H1 (cell line): ENCODE results near the gene ACSF3. TPM values are rescaled to one million over a fixed set of nuclear protein-coding genes. Genes with fewer than 3 reads are reported as not detected.
"Not testable (repeated sequence)": the region's sequence is repeated elsewhere in the genome, so short reads cannot be mapped to it uniquely, and the experiment has no call there.

Experiments
- CTCF ChIA-PET: fragments of 300-600 bp; sonication (Branson Sonifier 250); formaldehyde crosslinking; loops from one replicate; lab custom pipeline; 2021; ENCODE audit not compliant: partially characterized antibody; lab: Charles Lee
- POLR2A ChIA-PET: fragments of 300-600 bp; sonication (Branson Sonifier 250); formaldehyde crosslinking; loops from one replicate; lab custom pipeline; 2021; ENCODE audit warnings: inconsistent platforms; ENCODE audit not compliant: partially characterized antibody; lab: Charles Lee
- DNase-seq, 2 experiments: peaks; one replicate each; pipeline versions ENCODE4 v3.0.0 to v3.0.0-alpha.2; 2010 to 2022; ENCODE audit warnings: low spot score in 2 of 2, low read depth in 1 of 2, mixed read lengths in 1 of 2
- FAIRE-seq: peaks from 2 replicates; lab custom pipeline; 2011; peaks lifted over from hg19 to GRCh38; lab: Jason Lieb, UNC
- H2AFZ ChIP-seq: 2 replicates; pipeline ENCODE4 v1.8.1; 2012; ENCODE audit warnings: low read length, inconsistent platforms
- H2AK5ac ChIP-seq: 2 replicates; pipeline ENCODE4 v1.6.1; 2013; ENCODE audit warnings: low read depth, low read length
- H2BK120ac ChIP-seq: replicated peaks from 2 replicates; pipeline ENCODE3; 2013; ENCODE audit warnings: low read depth, low read length, inconsistent platforms
- H2BK12ac ChIP-seq: 2 replicates; pipeline ENCODE4 v1.6.1; 2013; ENCODE audit warnings: low read depth, low read length
- H2BK15ac ChIP-seq: 2 replicates; pipeline ENCODE4 v1.6.1; 2013; ENCODE audit warnings: low read length
- H2BK20ac ChIP-seq: 2 replicates; pipeline ENCODE4 v1.6.1; 2013; ENCODE audit warnings: low read length
- H2BK5ac ChIP-seq: 2 replicates; pipeline ENCODE4 v1.6.1; 2013; ENCODE audit warnings: low read depth, low read length
- H3K14ac ChIP-seq: 2 replicates; pipeline ENCODE4 v1.6.1; 2013; ENCODE audit warnings: inconsistent platforms; ENCODE audit not compliant: insufficient read length
- H3K18ac ChIP-seq: 2 replicates; pipeline ENCODE4 v1.6.1; 2013; ENCODE audit warnings: low read length; ENCODE audit errors: extremely low read depth
- H3K23ac ChIP-seq: 2 replicates; pipeline ENCODE4 v1.6.1; 2013; ENCODE audit warnings: inconsistent platforms; ENCODE audit not compliant: insufficient read length
- H3K23me2 ChIP-seq: 2 replicates; pipeline ENCODE4 v1.6.1; 2013; ENCODE audit warnings: low read depth, low read length
- H3K27ac ChIP-seq: 2 replicates; pipeline ENCODE4 v1.6.1; 2011; ENCODE audit warnings: low read depth, low read length, inconsistent platforms
- H3K27me3 ChIP-seq, 4 experiments: replicated peaks in 1 of 4; 1 replicate in 1 of 4; 2 replicates in 3 of 4; pipeline versions ENCODE4 v1.6.1 to v1.8.1; 2011 to 2013; ENCODE audit warnings: low read length in 3 of 4, mild to moderate bottlenecking in 3 of 4, inconsistent platforms in 2 of 4, mixed read lengths in 2 of 4, moderate library complexity in 1 of 4; ENCODE audit not compliant: control insufficient read depth in 3 of 4, insufficient read depth in 3 of 4; ENCODE audit errors: extremely low read depth in 1 of 4
- H3K36me3 ChIP-seq, 4 experiments: 2 replicates each; pipeline versions ENCODE4 v1.6.1 to v1.8.1; 2011 to 2013; ENCODE audit warnings: mild to moderate bottlenecking in 4 of 4, low read length in 3 of 4, moderate library complexity in 2 of 4, control low read depth in 1 of 4, inconsistent platforms in 1 of 4; ENCODE audit not compliant: insufficient read depth in 4 of 4, control insufficient read depth in 2 of 4
- H3K4ac ChIP-seq: replicated peaks from 2 replicates; pipeline ENCODE3; 2013; ENCODE audit warnings: low read length, low read depth, mixed read lengths, inconsistent platforms; ENCODE audit not compliant: insufficient read length
- H3K4me1 ChIP-seq, 4 experiments: replicated peaks in 1 of 4; 1 replicate in 1 of 4; 2 replicates in 3 of 4; pipeline versions ENCODE4 v1.6.1 to v1.8.1; 2011 to 2013; ENCODE audit warnings: low read length in 3 of 4, inconsistent platforms in 2 of 4, mixed read lengths in 1 of 4; ENCODE audit not compliant: insufficient read depth in 4 of 4, control insufficient read depth in 3 of 4
- H3K4me2 ChIP-seq, 2 experiments: 2 replicates each; pipeline versions ENCODE4 v1.6.1 to v1.8.1; 2011 to 2013; ENCODE audit warnings: low read depth in 2 of 2, low read length in 2 of 2, control low read depth in 1 of 2, inconsistent platforms in 1 of 2, mild to moderate bottlenecking in 1 of 2; ENCODE audit not compliant: insufficient read depth in 1 of 2
- H3K4me3 ChIP-seq, 4 experiments: fragments of 200-600, 300-600 bp in 1 of 4; sonication (generic), shearing (Covaris generic), sonication (Bioruptor Twin) in 1 of 4; 2 replicates each; pipeline versions ENCODE4 v1.5.1 to v1.8.1; 2011 to 2016; ENCODE audit warnings: low read length in 4 of 4, low read depth in 3 of 4, control low read depth in 2 of 4, inconsistent platforms in 2 of 4, mild to moderate bottlenecking in 2 of 4, mixed read lengths in 1 of 4, moderate library complexity in 1 of 4; ENCODE audit not compliant: insufficient read depth in 2 of 4; ENCODE audit errors: extremely low read depth in 1 of 4
- H3K56ac ChIP-seq: replicated peaks from 2 replicates; pipeline ENCODE3; 2013; ENCODE audit warnings: low read depth, mild to moderate bottlenecking, mixed read lengths, low read length, inconsistent platforms; ENCODE audit not compliant: insufficient read length
- H3K79me1 ChIP-seq: 2 replicates; pipeline ENCODE4 v1.6.1; 2013; ENCODE audit warnings: low read depth, low read length, control low read depth
- H3K79me2 ChIP-seq, 2 experiments: 2 replicates each; pipeline versions ENCODE4 v1.6.1 to v1.8.1; 2012 to 2013; ENCODE audit warnings: low read length in 2 of 2, mild to moderate bottlenecking in 2 of 2, inconsistent platforms in 1 of 2; ENCODE audit not compliant: insufficient read depth in 2 of 2, control insufficient read depth in 1 of 2
- H3K9ac ChIP-seq, 4 experiments: replicated peaks in 1 of 4; 1 replicate in 1 of 4; 2 replicates in 3 of 4; pipeline versions ENCODE4 v1.6.1 to v1.8.1; 2011 to 2013; ENCODE audit warnings: low read depth in 3 of 4, low read length in 3 of 4, control low read depth in 2 of 4, mild to moderate bottlenecking in 2 of 4, moderate library complexity in 2 of 4, inconsistent platforms in 1 of 4; ENCODE audit errors: extremely low read depth in 1 of 4
- H3K9me3 ChIP-seq, 2 experiments: 2 replicates each; pipeline versions ENCODE4 v1.6.1 to v1.8.1; 2012 to 2013; ENCODE audit warnings: mild to moderate bottlenecking in 2 of 2, moderate library complexity in 2 of 2, control low read depth in 1 of 2, inconsistent platforms in 1 of 2, low read depth in 1 of 2, low read length in 1 of 2, mixed read lengths in 1 of 2; ENCODE audit not compliant: insufficient read depth in 2 of 2
- H4K20me1 ChIP-seq, 2 experiments: replicated peaks in 1 of 2; 2 replicates each; pipeline versions ENCODE3 to v1.8.1; 2011 to 2013; ENCODE audit warnings: inconsistent platforms in 2 of 2, low read length in 2 of 2, mild to moderate bottlenecking in 1 of 2; ENCODE audit not compliant: insufficient read depth in 2 of 2, control insufficient read depth in 1 of 2
- H4K5ac ChIP-seq: 2 replicates; pipeline ENCODE4 v1.6.1; 2013; ENCODE audit warnings: low read length, low read depth, mixed read lengths, inconsistent platforms; ENCODE audit not compliant: insufficient read length
- H4K8ac ChIP-seq: 2 replicates; pipeline ENCODE4 v1.8.0; 2013; ENCODE audit warnings: mild to moderate bottlenecking, moderate library complexity, low read length, inconsistent platforms; ENCODE audit not compliant: insufficient read depth; ENCODE audit errors: extremely low read depth
- H4K91ac ChIP-seq: replicated peaks from 2 replicates; pipeline ENCODE3; 2013; ENCODE audit warnings: low read length, mixed read lengths, inconsistent platforms; ENCODE audit not compliant: insufficient read length
- KDM1A ChIP-seq: fragments of 200-600, 300-600 bp; sonication (generic); IDR thresholded peaks from 2 replicates; pipeline ENCODE4 v1.7.1; 2016; ENCODE audit warnings: mild to moderate bottlenecking, low read length, borderline replicate concordance
- WGBS, 2 experiments: shearing (Covaris generic) in 1 of 2; methylation state at CpG; one replicate each; pipeline versions ENCODE4 v1.1.6 to v1.1.7; 2013 to 2015; ENCODE audit warnings: low lambda C conversion rate in 2 of 2, mixed read lengths in 2 of 2, inconsistent platforms in 1 of 2, low coverage in 1 of 2, missing lambda C conversion rate in 1 of 2; ENCODE audit not compliant: insufficient replicate concordance in 2 of 2, insufficient coverage in 1 of 2, insufficient read length in 1 of 2; ENCODE audit errors: extremely low coverage in 1 of 2, missing lambda C conversion rate in 1 of 2; 5-methylcytosine and 5-hydroxymethylcytosine counted together
- polyA plus RNA-seq, 7 experiments: library from polyadenylated mRNA; depleted of rRNA in 3 of 7; stranded (reverse) in 5 of 7; unstranded in 2 of 7; fragments of >200 nt in 5 of 7; fragments of 200-250 nt in 2 of 7; gene quantifications; 1 replicate in 5 of 7; 2 replicates in 1 of 7; 4 replicates in 1 of 7; pipeline versions ENCODE4 v1.2.1 to v1.2.3, GENCODE V29; 2011 to 2013; ENCODE audit warnings: missing spikeins in 2 of 7, mixed read lengths in 2 of 7
- total RNA-seq: library from RNA; stranded (reverse); fragmentation: NEBNext Ultra II Directional; extraction: Animal tissue kit (Norgen Biotek cat#: 25700); gene quantifications from 2 replicates; pipeline ENCODE4 v1.2.1, GENCODE V29; 2021

Gene ACSF3
- total and polyA plus RNA-seq, 2 of the 8 experiments (the other 6 are each of a cell fraction or from before 2014, with no cell fraction given) = 15.6 to 22.9 TPM

GRCh38 chr16:89186593-89187031, 93.0 kb downstream of the ACSF3 start:
- POLR2A ChIA-PET, H3K23me2 ChIP-seq, FAIRE-seq, H3K56ac ChIP-seq, H2BK12ac ChIP-seq, H2AFZ ChIP-seq, H3K36me3 ChIP-seq, H3K23ac ChIP-seq, H4K8ac ChIP-seq, H3K4me2 ChIP-seq, H3K79me1 ChIP-seq, H2BK120ac ChIP-seq, CTCF ChIA-PET, H3K18ac ChIP-seq, H4K5ac ChIP-seq, H3K27me3 ChIP-seq, H3K79me2 ChIP-seq, H4K91ac ChIP-seq, H2BK15ac ChIP-seq, H3K4me1 ChIP-seq, H3K4ac ChIP-seq, H3K9ac ChIP-seq, H3K4me3 ChIP-seq, H3K27ac ChIP-seq, H2BK20ac ChIP-seq, H2AK5ac ChIP-seq, H3K9me3 ChIP-seq, H4K20me1 ChIP-seq, H3K14ac ChIP-seq, H2BK5ac ChIP-seq, DNase-seq: not testable (repeated sequence)
- peak; percentile 29; the same call in 1 of the 2 replicates for TF ChIP-seq KDM1A
- WGBS, 2 experiments = 89% methylated on average over 20 of the region's 20 CpGs; no CpG with 5 or more reads in 1 of the 2 experiments
